Esophagus muscularis mucosa (tissue), 3 donors: Measurements from ENCODE around the gene ZNF423.

Source experiments
- POLR2AphosphoS5 ChIP-seq, 2 donors: sonication (generic); formaldehyde crosslinking; IDR thresholded peaks; one replicate each; pipeline ENCODE4 v1.6.1; 2017; ENCODE audit warnings: antibody characterized with exemption in 2 of 2
- TF ChIP-seq, protein P1 (sequence below), 3 experiments: fragments of 200-600 bp in 2 of 3; fragments of 450-650 bp in 1 of 3; sonication (generic) in 2 of 3; IDR thresholded peaks; one replicate each; pipeline ENCODE4 v1.5.1; 2017 to 2019; ENCODE audit warnings: antibody characterized with exemption in 3 of 3, mild to moderate bottlenecking in 2 of 3, moderate library complexity in 1 of 3

DNA sequence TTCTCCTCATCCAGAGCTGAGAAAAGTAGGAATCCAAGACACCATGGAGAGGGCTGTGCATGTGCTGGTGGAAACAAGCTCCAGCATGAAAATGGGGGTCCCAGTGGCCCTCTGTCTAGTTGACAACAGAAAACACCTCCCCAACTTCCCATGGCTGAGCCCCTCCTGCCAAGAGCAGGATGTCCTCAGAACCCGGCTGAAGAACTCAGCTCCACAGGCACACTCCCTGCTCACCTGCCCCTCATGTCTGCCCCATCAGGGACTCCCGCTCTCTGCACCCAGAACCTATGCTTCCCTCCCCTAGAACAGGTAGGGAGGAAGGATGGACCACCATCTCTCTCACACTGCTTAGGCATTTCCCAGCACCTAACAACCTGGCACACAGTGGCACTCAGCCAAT, 315.1 kb downstream of the ZNF423 start:
- no peak for TF ChIP-seq POLR2AphosphoS5 (IDR thresholded peaks at IDR 0.05)
- TF ChIP-seq, protein P1, sequence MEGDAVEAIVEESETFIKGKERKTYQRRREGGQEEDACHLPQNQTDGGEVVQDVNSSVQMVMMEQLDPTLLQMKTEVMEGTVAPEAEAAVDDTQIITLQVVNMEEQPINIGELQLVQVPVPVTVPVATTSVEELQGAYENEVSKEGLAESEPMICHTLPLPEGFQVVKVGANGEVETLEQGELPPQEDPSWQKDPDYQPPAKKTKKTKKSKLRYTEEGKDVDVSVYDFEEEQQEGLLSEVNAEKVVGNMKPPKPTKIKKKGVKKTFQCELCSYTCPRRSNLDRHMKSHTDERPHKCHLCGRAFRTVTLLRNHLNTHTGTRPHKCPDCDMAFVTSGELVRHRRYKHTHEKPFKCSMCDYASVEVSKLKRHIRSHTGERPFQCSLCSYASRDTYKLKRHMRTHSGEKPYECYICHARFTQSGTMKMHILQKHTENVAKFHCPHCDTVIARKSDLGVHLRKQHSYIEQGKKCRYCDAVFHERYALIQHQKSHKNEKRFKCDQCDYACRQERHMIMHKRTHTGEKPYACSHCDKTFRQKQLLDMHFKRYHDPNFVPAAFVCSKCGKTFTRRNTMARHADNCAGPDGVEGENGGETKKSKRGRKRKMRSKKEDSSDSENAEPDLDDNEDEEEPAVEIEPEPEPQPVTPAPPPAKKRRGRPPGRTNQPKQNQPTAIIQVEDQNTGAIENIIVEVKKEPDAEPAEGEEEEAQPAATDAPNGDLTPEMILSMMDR (IDR thresholded peaks at IDR 0.05) = no peak
